H1 (cell line): ENCODE results near the gene OR2A25. TPM values are rescaled to one million over a fixed set of nuclear protein-coding genes. Genes with fewer than 3 reads are reported as not detected.

Experiments used
- CTCF ChIA-PET: fragments of 300-600 bp; sonication (Branson Sonifier 250); formaldehyde crosslinking; loops from one replicate; lab custom pipeline; 2021; ENCODE audit not compliant: partially characterized antibody; lab: Charles Lee
- POLR2A ChIA-PET: fragments of 300-600 bp; sonication (Branson Sonifier 250); formaldehyde crosslinking; loops from one replicate; lab custom pipeline; 2021; ENCODE audit warnings: inconsistent platforms; ENCODE audit not compliant: partially characterized antibody; lab: Charles Lee
- DNase-seq, 2 experiments: peaks; one replicate each; pipeline versions ENCODE4 v3.0.0 to v3.0.0-alpha.2; 2010 to 2022; ENCODE audit warnings: low spot score in 2 of 2, low read depth in 1 of 2, mixed read lengths in 1 of 2
- FAIRE-seq: peaks from 2 replicates; lab custom pipeline; 2011; peaks lifted over from hg19 to GRCh38; lab: Jason Lieb, UNC
- H2AFZ ChIP-seq: 2 replicates; pipeline ENCODE4 v1.8.1; 2012; ENCODE audit warnings: low read length, inconsistent platforms
- H2AK5ac ChIP-seq: 2 replicates; pipeline ENCODE4 v1.6.1; 2013; ENCODE audit warnings: low read depth, low read length
- H2BK120ac ChIP-seq: replicated peaks from 2 replicates; pipeline ENCODE3; 2013; ENCODE audit warnings: low read depth, low read length, inconsistent platforms
- H2BK12ac ChIP-seq: 2 replicates; pipeline ENCODE4 v1.6.1; 2013; ENCODE audit warnings: low read depth, low read length
- H2BK15ac ChIP-seq: 2 replicates; pipeline ENCODE4 v1.6.1; 2013; ENCODE audit warnings: low read length
- H2BK20ac ChIP-seq: 2 replicates; pipeline ENCODE4 v1.6.1; 2013; ENCODE audit warnings: low read length
- H2BK5ac ChIP-seq: 2 replicates; pipeline ENCODE4 v1.6.1; 2013; ENCODE audit warnings: low read depth, low read length
- H3K14ac ChIP-seq: 2 replicates; pipeline ENCODE4 v1.6.1; 2013; ENCODE audit warnings: inconsistent platforms; ENCODE audit not compliant: insufficient read length
- H3K18ac ChIP-seq: 2 replicates; pipeline ENCODE4 v1.6.1; 2013; ENCODE audit warnings: low read length; ENCODE audit errors: extremely low read depth
- H3K23ac ChIP-seq: 2 replicates; pipeline ENCODE4 v1.6.1; 2013; ENCODE audit warnings: inconsistent platforms; ENCODE audit not compliant: insufficient read length
- H3K23me2 ChIP-seq: 2 replicates; pipeline ENCODE4 v1.6.1; 2013; ENCODE audit warnings: low read depth, low read length
- H3K27ac ChIP-seq: 2 replicates; pipeline ENCODE4 v1.6.1; 2011; ENCODE audit warnings: low read depth, low read length, inconsistent platforms
- H3K27me3 ChIP-seq, 4 experiments: replicated peaks in 1 of 4; 1 replicate in 1 of 4; 2 replicates in 3 of 4; pipeline versions ENCODE4 v1.6.1 to v1.8.1; 2011 to 2013; ENCODE audit warnings: low read length in 3 of 4, mild to moderate bottlenecking in 3 of 4, inconsistent platforms in 2 of 4, mixed read lengths in 2 of 4, moderate library complexity in 1 of 4; ENCODE audit not compliant: control insufficient read depth in 3 of 4, insufficient read depth in 3 of 4; ENCODE audit errors: extremely low read depth in 1 of 4
- H3K36me3 ChIP-seq, 4 experiments: 2 replicates each; pipeline versions ENCODE4 v1.6.1 to v1.8.1; 2011 to 2013; ENCODE audit warnings: mild to moderate bottlenecking in 4 of 4, low read length in 3 of 4, moderate library complexity in 2 of 4, control low read depth in 1 of 4, inconsistent platforms in 1 of 4; ENCODE audit not compliant: insufficient read depth in 4 of 4, control insufficient read depth in 2 of 4
- H3K4ac ChIP-seq: replicated peaks from 2 replicates; pipeline ENCODE3; 2013; ENCODE audit warnings: low read length, low read depth, mixed read lengths, inconsistent platforms; ENCODE audit not compliant: insufficient read length
- H3K4me1 ChIP-seq, 4 experiments: replicated peaks in 1 of 4; 1 replicate in 1 of 4; 2 replicates in 3 of 4; pipeline versions ENCODE4 v1.6.1 to v1.8.1; 2011 to 2013; ENCODE audit warnings: low read length in 3 of 4, inconsistent platforms in 2 of 4, mixed read lengths in 1 of 4; ENCODE audit not compliant: insufficient read depth in 4 of 4, control insufficient read depth in 3 of 4
- H3K4me2 ChIP-seq, 2 experiments: 2 replicates each; pipeline versions ENCODE4 v1.6.1 to v1.8.1; 2011 to 2013; ENCODE audit warnings: low read depth in 2 of 2, low read length in 2 of 2, control low read depth in 1 of 2, inconsistent platforms in 1 of 2, mild to moderate bottlenecking in 1 of 2; ENCODE audit not compliant: insufficient read depth in 1 of 2
- H3K4me3 ChIP-seq, 4 experiments: fragments of 200-600, 300-600 bp in 1 of 4; sonication (generic), shearing (Covaris generic), sonication (Bioruptor Twin) in 1 of 4; 2 replicates each; pipeline versions ENCODE4 v1.5.1 to v1.8.1; 2011 to 2016; ENCODE audit warnings: low read length in 4 of 4, low read depth in 3 of 4, control low read depth in 2 of 4, inconsistent platforms in 2 of 4, mild to moderate bottlenecking in 2 of 4, mixed read lengths in 1 of 4, moderate library complexity in 1 of 4; ENCODE audit not compliant: insufficient read depth in 2 of 4; ENCODE audit errors: extremely low read depth in 1 of 4
- H3K56ac ChIP-seq: replicated peaks from 2 replicates; pipeline ENCODE3; 2013; ENCODE audit warnings: low read depth, mild to moderate bottlenecking, mixed read lengths, low read length, inconsistent platforms; ENCODE audit not compliant: insufficient read length
- H3K79me1 ChIP-seq: 2 replicates; pipeline ENCODE4 v1.6.1; 2013; ENCODE audit warnings: low read depth, low read length, control low read depth
- H3K79me2 ChIP-seq, 2 experiments: 2 replicates each; pipeline versions ENCODE4 v1.6.1 to v1.8.1; 2012 to 2013; ENCODE audit warnings: low read length in 2 of 2, mild to moderate bottlenecking in 2 of 2, inconsistent platforms in 1 of 2; ENCODE audit not compliant: insufficient read depth in 2 of 2, control insufficient read depth in 1 of 2
- H3K9ac ChIP-seq, 4 experiments: replicated peaks in 1 of 4; 1 replicate in 1 of 4; 2 replicates in 3 of 4; pipeline versions ENCODE4 v1.6.1 to v1.8.1; 2011 to 2013; ENCODE audit warnings: low read depth in 3 of 4, low read length in 3 of 4, control low read depth in 2 of 4, mild to moderate bottlenecking in 2 of 4, moderate library complexity in 2 of 4, inconsistent platforms in 1 of 4; ENCODE audit errors: extremely low read depth in 1 of 4
- H3K9me3 ChIP-seq, 2 experiments: 2 replicates each; pipeline versions ENCODE4 v1.6.1 to v1.8.1; 2012 to 2013; ENCODE audit warnings: mild to moderate bottlenecking in 2 of 2, moderate library complexity in 2 of 2, control low read depth in 1 of 2, inconsistent platforms in 1 of 2, low read depth in 1 of 2, low read length in 1 of 2, mixed read lengths in 1 of 2; ENCODE audit not compliant: insufficient read depth in 2 of 2
- H4K20me1 ChIP-seq, 2 experiments: replicated peaks in 1 of 2; 2 replicates each; pipeline versions ENCODE3 to v1.8.1; 2011 to 2013; ENCODE audit warnings: inconsistent platforms in 2 of 2, low read length in 2 of 2, mild to moderate bottlenecking in 1 of 2; ENCODE audit not compliant: insufficient read depth in 2 of 2, control insufficient read depth in 1 of 2
- H4K5ac ChIP-seq: 2 replicates; pipeline ENCODE4 v1.6.1; 2013; ENCODE audit warnings: low read length, low read depth, mixed read lengths, inconsistent platforms; ENCODE audit not compliant: insufficient read length
- H4K8ac ChIP-seq: 2 replicates; pipeline ENCODE4 v1.8.0; 2013; ENCODE audit warnings: mild to moderate bottlenecking, moderate library complexity, low read length, inconsistent platforms; ENCODE audit not compliant: insufficient read depth; ENCODE audit errors: extremely low read depth
- H4K91ac ChIP-seq: replicated peaks from 2 replicates; pipeline ENCODE3; 2013; ENCODE audit warnings: low read length, mixed read lengths, inconsistent platforms; ENCODE audit not compliant: insufficient read length
- BACH1 ChIP-seq: IDR thresholded peaks from 2 replicates; pipeline ENCODE4 v1.6.1; 2012; ENCODE audit warnings: low read length, improper control_type of control experiment
- CBX5 ChIP-seq: fragments of 300-800, 300-1000 bp; sonication (generic); IDR thresholded peaks from 2 replicates; pipeline ENCODE4 v1.7.1; 2016; ENCODE audit warnings: antibody characterized with exemption, low read length, low read depth
- EGR1 ChIP-seq: IDR thresholded peaks from 2 replicates; pipeline ENCODE4 v1.6.1; 2011; ENCODE audit warnings: low read depth, low read length, borderline replicate concordance
- EP300 ChIP-seq, 2 experiments: IDR thresholded peaks; 1 replicate in 1 of 2; 2 replicates in 1 of 2; pipeline ENCODE4 v1.6.1; 2011 to 2012; ENCODE audit warnings: low read depth in 2 of 2, low read length in 2 of 2, mild to moderate bottlenecking in 2 of 2, borderline replicate concordance in 1 of 2, inconsistent platforms in 1 of 2, moderate library complexity in 1 of 2
- HDAC6 ChIP-seq: IDR thresholded peaks from one replicate; pipeline ENCODE4 v1.7.1; 2012; ENCODE audit warnings: low read depth, mild to moderate bottlenecking, inconsistent platforms, low read length, moderate library complexity
- JUN ChIP-seq: IDR thresholded peaks from 2 replicates; pipeline ENCODE4 v1.6.1; 2011; ENCODE audit warnings: low read depth, mild to moderate bottlenecking, improper control_type of control experiment, low read length
- NRF1 ChIP-seq: IDR thresholded peaks from 2 replicates; pipeline ENCODE4 v1.6.1; 2011; ENCODE audit warnings: mild to moderate bottlenecking, low read depth, low read length, improper control_type of control experiment
- PHF8 ChIP-seq: fragments of 200-600 bp; sonication (generic); conservative IDR thresholded peaks from 2 replicates; pipeline ENCODE4 v1.7.1; 2012; ENCODE audit warnings: low read depth, mild to moderate bottlenecking, inconsistent platforms, low read length, moderate library complexity
- POU5F1 ChIP-seq: IDR thresholded peaks from 2 replicates; pipeline ENCODE4 v1.6.1; 2011; ENCODE audit warnings: low read depth, mild to moderate bottlenecking, low read length, moderate library complexity
- RBBP5 ChIP-seq: IDR thresholded peaks from 2 replicates; pipeline ENCODE4 v1.7.1; 2012; ENCODE audit warnings: low read depth, mild to moderate bottlenecking, inconsistent platforms, low read length, moderate library complexity, borderline replicate concordance
- SIRT6 ChIP-seq: IDR thresholded peaks from one replicate; pipeline ENCODE4 v1.7.1; 2012; ENCODE audit warnings: low read length, inconsistent platforms
- SP2 ChIP-seq: IDR thresholded peaks from 2 replicates; pipeline ENCODE4 v1.6.1; 2012; ENCODE audit warnings: mild to moderate bottlenecking, low read length, inconsistent platforms
- TBP ChIP-seq: IDR thresholded peaks from 2 replicates; pipeline ENCODE4 v1.6.1; 2011; ENCODE audit warnings: low read depth, low read length, improper control_type of control experiment
- WGBS, 2 experiments: shearing (Covaris generic) in 1 of 2; methylation state at CpG; one replicate each; pipeline versions ENCODE4 v1.1.6 to v1.1.7; 2013 to 2015; ENCODE audit warnings: low lambda C conversion rate in 2 of 2, mixed read lengths in 2 of 2, inconsistent platforms in 1 of 2, low coverage in 1 of 2, missing lambda C conversion rate in 1 of 2; ENCODE audit not compliant: insufficient replicate concordance in 2 of 2, insufficient coverage in 1 of 2, insufficient read length in 1 of 2; ENCODE audit errors: extremely low coverage in 1 of 2, missing lambda C conversion rate in 1 of 2; 5-methylcytosine and 5-hydroxymethylcytosine counted together
- polyA plus RNA-seq, 7 experiments: library from polyadenylated mRNA; depleted of rRNA in 3 of 7; stranded (reverse) in 5 of 7; unstranded in 2 of 7; fragments of >200 nt in 5 of 7; fragments of 200-250 nt in 2 of 7; gene quantifications; 1 replicate in 5 of 7; 2 replicates in 1 of 7; 4 replicates in 1 of 7; pipeline versions ENCODE4 v1.2.1 to v1.2.3, GENCODE V29; 2011 to 2013; ENCODE audit warnings: missing spikeins in 2 of 7, mixed read lengths in 2 of 7
- total RNA-seq: library from RNA; stranded (reverse); fragmentation: NEBNext Ultra II Directional; extraction: Animal tissue kit (Norgen Biotek cat#: 25700); gene quantifications from 2 replicates; pipeline ENCODE4 v1.2.1, GENCODE V29; 2021
- TF ChIP-seq, protein P1 (sequence below): IDR thresholded peaks from 2 replicates; pipeline ENCODE4 v1.6.1; 2012; ENCODE audit warnings: inconsistent platforms

The OR2A25 gene
- total and polyA plus RNA-seq, 2 of the 8 experiments (the other 6 are each of a cell fraction or from before 2014, with no cell fraction given), result not detected

DNA sequence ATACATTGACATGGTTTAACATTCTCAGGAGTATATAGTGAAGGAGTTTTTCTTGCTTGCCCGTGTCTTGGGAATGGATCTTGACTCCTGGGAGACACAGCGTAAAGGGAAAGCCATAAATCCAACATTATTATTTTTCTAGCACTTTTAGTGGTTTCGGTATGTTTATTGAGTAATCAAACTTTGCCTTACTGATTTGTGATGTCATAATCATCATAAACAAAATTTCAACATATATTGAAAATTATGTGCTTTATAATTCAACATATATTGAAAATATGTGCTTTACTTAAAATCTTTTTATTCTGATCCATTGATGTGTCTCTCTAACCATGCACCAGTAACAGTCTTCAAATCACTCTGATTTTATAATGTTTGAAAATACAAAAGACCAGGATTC is 41.1 kb upstream of the OR2A25 start:
- Histone ChIP-seq H2BK5ac (no peak overlapping the region), H3K4ac (no peak overlapping the region), H3K4me1 (no peaks in the 10 kb centered on the region), H3K27me3 (no peaks in the 10 kb centered on the region), H3K79me2 (no peaks in the 10 kb centered on the region), H3K14ac (no peak overlapping the region), H3K23me2 (no peaks in the 10 kb centered on the region), H2AK5ac (no peak overlapping the region), H4K91ac (no peak overlapping the region), H4K5ac (no peak overlapping the region), H2BK12ac (no peak overlapping the region), H3K27ac (no peak overlapping the region), H3K9ac (no peak overlapping the region), H2BK120ac (no peak overlapping the region), H2AFZ (no peak overlapping the region), H3K23ac (no peak overlapping the region), H3K79me1 (no peaks in the 10 kb centered on the region), H3K18ac (no peak overlapping the region), H4K20me1 (no peaks in the 10 kb centered on the region), H3K4me2 (no peak overlapping the region), H4K8ac (no peak overlapping the region), H3K9me3 (no peaks in the 10 kb centered on the region), H2BK15ac (no peak overlapping the region), H3K56ac (no peak overlapping the region), H3K36me3 (no peaks in the 10 kb centered on the region), H3K4me3 (no peak overlapping the region), H2BK20ac (no peak overlapping the region)
- DNase-seq (no peak), FAIRE-seq (no peak)
- WGBS, 2 experiments, result 93% methylated on average over 3 of the region's 3 CpGs; no CpG with 5 or more reads in 1 of the 2 experiments
- TF ChIP-seq BACH1 (no peak), PHF8 (no peak), NRF1 (no peak), SP2 (no peak), JUN (no peak), TBP (no peak), HDAC6 (no peak), RBBP5 (no peak), EP300 (IDR thresholded peaks at IDR 0.05; ENCODE audit: borderline replicate concordance in 1 of 2, low read depth in 2 of 2, low read length in 2 of 2) (no peak), SIRT6 (no peak), POU5F1 (no peak), CBX5 (no peak), EGR1 (no peak)
- TF ChIP-seq, protein P1, sequence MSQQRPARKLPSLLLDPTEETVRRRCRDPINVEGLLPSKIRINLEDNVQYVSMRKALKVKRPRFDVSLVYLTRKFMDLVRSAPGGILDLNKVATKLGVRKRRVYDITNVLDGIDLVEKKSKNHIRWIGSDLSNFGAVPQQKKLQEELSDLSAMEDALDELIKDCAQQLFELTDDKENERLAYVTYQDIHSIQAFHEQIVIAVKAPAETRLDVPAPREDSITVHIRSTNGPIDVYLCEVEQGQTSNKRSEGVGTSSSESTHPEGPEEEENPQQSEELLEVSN, result no peak
- ChIA-PET POLR2A (no interaction called here), CTCF (interaction anchor here (1.0 to 2.4 kb wide), 5 partner anchors 10 to 140 kb away, joined by 3 to 5 read pairs (median 4); no protein-coding TSS in a partner anchor)
